Measurements from ENCODE around the gene STRADA. TPM values are rescaled to one million over a fixed set of nuclear protein-coding genes. Genes with fewer than 3 reads are reported as not detected.
"Not testable (repeated sequence)": the region's sequence is repeated elsewhere in the genome, so short reads cannot be mapped to it uniquely, and the experiment has no call there.

STRADA gene
- total RNA-seq, 1 donor from 2014 or later = 55.9 TPM

- H3K4me1 Mint-ChIP-seq = peaks cover 4% of the 10 kb centered on the region
- H3K27ac Mint-ChIP-seq (ENCODE audit: unreplicated experiment) = peak overlapping the region; percentile 30
- no peaks in the 10 kb centered on the region for H3K9me3 Mint-ChIP-seq
- H3K36me3 Mint-ChIP-seq (ENCODE audit: low read depth) = no peaks in the 10 kb centered on the region
- no peaks in the 10 kb centered on the region for H3K27me3 Mint-ChIP-seq (ENCODE audit: low read depth)
- H3K4me3 Mint-ChIP-seq = no peak overlapping the region
- DNase-seq (ENCODE audit: low read depth, low spot score) = no peak
- TF ChIP-seq, protein P1, sequence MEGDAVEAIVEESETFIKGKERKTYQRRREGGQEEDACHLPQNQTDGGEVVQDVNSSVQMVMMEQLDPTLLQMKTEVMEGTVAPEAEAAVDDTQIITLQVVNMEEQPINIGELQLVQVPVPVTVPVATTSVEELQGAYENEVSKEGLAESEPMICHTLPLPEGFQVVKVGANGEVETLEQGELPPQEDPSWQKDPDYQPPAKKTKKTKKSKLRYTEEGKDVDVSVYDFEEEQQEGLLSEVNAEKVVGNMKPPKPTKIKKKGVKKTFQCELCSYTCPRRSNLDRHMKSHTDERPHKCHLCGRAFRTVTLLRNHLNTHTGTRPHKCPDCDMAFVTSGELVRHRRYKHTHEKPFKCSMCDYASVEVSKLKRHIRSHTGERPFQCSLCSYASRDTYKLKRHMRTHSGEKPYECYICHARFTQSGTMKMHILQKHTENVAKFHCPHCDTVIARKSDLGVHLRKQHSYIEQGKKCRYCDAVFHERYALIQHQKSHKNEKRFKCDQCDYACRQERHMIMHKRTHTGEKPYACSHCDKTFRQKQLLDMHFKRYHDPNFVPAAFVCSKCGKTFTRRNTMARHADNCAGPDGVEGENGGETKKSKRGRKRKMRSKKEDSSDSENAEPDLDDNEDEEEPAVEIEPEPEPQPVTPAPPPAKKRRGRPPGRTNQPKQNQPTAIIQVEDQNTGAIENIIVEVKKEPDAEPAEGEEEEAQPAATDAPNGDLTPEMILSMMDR (conservative IDR thresholded peaks at IDR 0.05) = no peak
Observed at GRCh38 chr17:63735691-63736090, 5.9 kb downstream of the STRADA start.

- no peak overlapping the region for H3K27ac Mint-ChIP-seq (ENCODE audit: unreplicated experiment)
- no peak for DNase-seq (ENCODE audit: low read depth, low spot score)
Observed at GRCh38 chr17:63722403-63722802, 19.2 kb downstream of the STRADA start.

GRCh38 chr17:63720194-63720593 is 21.4 kb downstream of the STRADA start:
- not testable (repeated sequence) for H3K9me3 Mint-ChIP-seq; H3K27ac Mint-ChIP-seq (ENCODE audit: unreplicated experiment); H3K4me3 Mint-ChIP-seq; H3K36me3 Mint-ChIP-seq (ENCODE audit: low read depth); DNase-seq (ENCODE audit: low read depth, low spot score); H3K27me3 Mint-ChIP-seq (ENCODE audit: low read depth)
- H3K4me1 Mint-ChIP-seq = peaks cover 14% of the 10 kb centered on the region

More at GRCh38 chr17:63722403-63722802, 19.2 kb downstream of the STRADA start:
- TF ChIP-seq, protein P1 (conservative IDR thresholded peaks at IDR 0.05) = no peak
- Mint-ChIP-seq H3K4me3 (no peak overlapping the region), H3K9me3 (no peaks in the 10 kb centered on the region), H3K4me1 (peaks cover 14% of the 10 kb centered on the region), H3K27me3 (ENCODE audit: low read depth) (no peaks in the 10 kb centered on the region), H3K36me3 (ENCODE audit: low read depth) (peaks cover 11% of the 10 kb centered on the region)

- TF ChIP-seq, protein P1 (conservative IDR thresholded peaks at IDR 0.05) = no peak
- Mint-ChIP-seq H3K27ac (ENCODE audit: unreplicated experiment) (peak overlapping the region; percentile 82), H3K27me3 (ENCODE audit: low read depth) (no peaks in the 10 kb centered on the region), H3K4me1 (peaks cover 14% of the 10 kb centered on the region), H3K36me3 (ENCODE audit: low read depth) (peaks cover 2% of the 10 kb centered on the region), H3K4me3 (no peak overlapping the region), H3K9me3 (no peaks in the 10 kb centered on the region)
- DNase-seq (ENCODE audit: low read depth, low spot score) = no peak
Observed at GRCh38 chr17:63718988-63719387, 22.6 kb downstream of the STRADA start.

GRCh38 chr17:63716426-63716825 is 25.2 kb downstream of the STRADA start:
- Mint-ChIP-seq H3K9me3 (no peaks in the 10 kb centered on the region), H3K27me3 (ENCODE audit: low read depth) (no peaks in the 10 kb centered on the region), H3K27ac (ENCODE audit: unreplicated experiment) (no peak overlapping the region), H3K4me3 (no peak overlapping the region), H3K4me1 (peaks cover 14% of the 10 kb centered on the region), H3K36me3 (ENCODE audit: low read depth) (peaks cover 2% of the 10 kb centered on the region)
- no peak for DNase-seq (ENCODE audit: low read depth, low spot score)
- TF ChIP-seq, protein P1 (conservative IDR thresholded peaks at IDR 0.05) = no peak

- Mint-ChIP-seq H3K4me1 (peaks cover 14% of the 10 kb centered on the region), H3K9me3 (no peaks in the 10 kb centered on the region), H3K27me3 (ENCODE audit: low read depth) (no peaks in the 10 kb centered on the region), H3K27ac (ENCODE audit: unreplicated experiment) (no peak overlapping the region), H3K4me3 (no peak overlapping the region), H3K36me3 (ENCODE audit: low read depth) (peaks cover 2% of the 10 kb centered on the region)
- TF ChIP-seq, protein P1 (conservative IDR thresholded peaks at IDR 0.05) = no peak
- no peak for DNase-seq (ENCODE audit: low read depth, low spot score)
Observed at GRCh38 chr17:63714550-63715277, 26.9 kb downstream of the STRADA start.
